ENCODE results near the gene NANOS2. TPM values are rescaled to one million over a fixed set of nuclear protein-coding genes. Genes with fewer than 3 reads are reported as not detected.

NANOS2 gene
- total and polyA plus RNA-seq, 2 of the 13 experiments (the other 11 are each of a cell fraction or from before 2014, with no cell fraction given) = not detected

DNA sequence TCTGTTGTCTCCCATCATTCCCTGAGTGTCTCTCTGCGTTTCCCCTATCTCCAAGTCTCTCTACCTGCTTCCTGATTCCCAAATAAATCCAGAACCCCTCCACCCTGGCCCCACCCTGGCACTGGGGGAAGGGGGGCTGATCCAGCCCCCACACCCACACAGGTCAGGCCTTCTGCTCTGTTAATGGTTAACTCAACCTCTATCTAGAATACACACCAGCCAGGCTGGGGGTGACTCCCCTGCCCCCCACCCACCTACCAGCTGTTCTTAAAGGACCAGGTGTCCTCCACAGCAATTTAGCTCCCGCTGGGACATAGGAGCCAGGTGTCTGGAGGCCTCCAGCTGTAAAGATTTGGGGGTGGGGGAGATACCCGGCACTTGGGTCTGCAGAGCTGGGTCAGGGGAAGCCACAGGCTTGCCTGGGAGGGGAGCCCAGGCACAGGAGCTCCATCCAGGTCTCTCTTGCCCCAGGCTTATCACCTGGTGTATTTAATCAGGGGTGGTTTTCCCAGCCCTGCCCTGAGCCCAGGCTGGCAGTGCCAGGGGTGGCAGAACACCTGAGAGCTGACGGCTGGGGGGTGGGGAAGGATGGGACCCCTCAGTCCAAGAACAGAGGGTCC lies 32.6 kb downstream of the NANOS2 start (continued):
- TF ChIP-seq, protein P1, sequence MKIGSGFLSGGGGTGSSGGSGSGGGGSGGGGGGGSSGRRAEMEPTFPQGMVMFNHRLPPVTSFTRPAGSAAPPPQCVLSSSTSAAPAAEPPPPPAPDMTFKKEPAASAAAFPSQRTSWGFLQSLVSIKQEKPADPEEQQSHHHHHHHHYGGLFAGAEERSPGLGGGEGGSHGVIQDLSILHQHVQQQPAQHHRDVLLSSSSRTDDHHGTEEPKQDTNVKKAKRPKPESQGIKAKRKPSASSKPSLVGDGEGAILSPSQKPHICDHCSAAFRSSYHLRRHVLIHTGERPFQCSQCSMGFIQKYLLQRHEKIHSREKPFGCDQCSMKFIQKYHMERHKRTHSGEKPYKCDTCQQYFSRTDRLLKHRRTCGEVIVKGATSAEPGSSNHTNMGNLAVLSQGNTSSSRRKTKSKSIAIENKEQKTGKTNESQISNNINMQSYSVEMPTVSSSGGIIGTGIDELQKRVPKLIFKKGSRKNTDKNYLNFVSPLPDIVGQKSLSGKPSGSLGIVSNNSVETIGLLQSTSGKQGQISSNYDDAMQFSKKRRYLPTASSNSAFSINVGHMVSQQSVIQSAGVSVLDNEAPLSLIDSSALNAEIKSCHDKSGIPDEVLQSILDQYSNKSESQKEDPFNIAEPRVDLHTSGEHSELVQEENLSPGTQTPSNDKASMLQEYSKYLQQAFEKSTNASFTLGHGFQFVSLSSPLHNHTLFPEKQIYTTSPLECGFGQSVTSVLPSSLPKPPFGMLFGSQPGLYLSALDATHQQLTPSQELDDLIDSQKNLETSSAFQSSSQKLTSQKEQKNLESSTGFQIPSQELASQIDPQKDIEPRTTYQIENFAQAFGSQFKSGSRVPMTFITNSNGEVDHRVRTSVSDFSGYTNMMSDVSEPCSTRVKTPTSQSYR (CRISPR knock-in tag; IDR thresholded peaks at IDR 0.05; ENCODE audit: borderline replicate concordance) = peak; percentile 93
- TF ChIP-seq ZNF800 (CRISPR knock-in tag; IDR thresholded peaks at IDR 0.05) (no peak; the same call in 1 of the 2 replicates), IRF2 (CRISPR knock-in tag; IDR thresholded peaks at IDR 0.05) (peak; percentile 52; the same call in 1 of the 2 replicates), THRA (CRISPR knock-in tag; IDR thresholded peaks at IDR 0.05; ENCODE audit: borderline replicate concordance) (peak; percentile 59; the same call in 1 of the 2 replicates), ZNF335 (CRISPR knock-in tag; IDR thresholded peaks at IDR 0.05) (no peak), RELA (CRISPR knock-in tag; IDR thresholded peaks at IDR 0.05) (no peak), ZNF260 (CRISPR knock-in tag; IDR thresholded peaks at IDR 0.05; ENCODE audit: borderline replicate concordance, low read depth) (no peak), ZNF563 (CRISPR knock-in tag; IDR thresholded peaks at IDR 0.05) (peak; percentile 23; the same call in 1 of the 2 replicates), SAP130 (CRISPR knock-in tag; IDR thresholded peaks at IDR 0.05; ENCODE audit: low read depth) (peak; percentile 91), HIVEP1 (CRISPR knock-in tag; IDR thresholded peaks at IDR 0.05) (peak; percentile 83), TFAP4 (IDR thresholded peaks at IDR 0.05; ENCODE audit: borderline replicate concordance, low read depth) (peak; percentile 100), ZNF740 (CRISPR knock-in tag; IDR thresholded peaks at IDR 0.05) (peak; percentile 79; the same call in 1 of the 2 replicates), TEAD2 (CRISPR knock-in tag; IDR thresholded peaks at IDR 0.05) (no peak), SNAPC5 (CRISPR knock-in tag; IDR thresholded peaks at IDR 0.05; ENCODE audit: borderline replicate concordance) (0 out of 2 replicates have a peak, but pooled peaks have one; percentile 65), IRX3 (CRISPR knock-in tag; IDR thresholded peaks at IDR 0.05; ENCODE audit: borderline replicate concordance, low read depth) (no peak)
- TF ChIP-seq, protein P2, sequence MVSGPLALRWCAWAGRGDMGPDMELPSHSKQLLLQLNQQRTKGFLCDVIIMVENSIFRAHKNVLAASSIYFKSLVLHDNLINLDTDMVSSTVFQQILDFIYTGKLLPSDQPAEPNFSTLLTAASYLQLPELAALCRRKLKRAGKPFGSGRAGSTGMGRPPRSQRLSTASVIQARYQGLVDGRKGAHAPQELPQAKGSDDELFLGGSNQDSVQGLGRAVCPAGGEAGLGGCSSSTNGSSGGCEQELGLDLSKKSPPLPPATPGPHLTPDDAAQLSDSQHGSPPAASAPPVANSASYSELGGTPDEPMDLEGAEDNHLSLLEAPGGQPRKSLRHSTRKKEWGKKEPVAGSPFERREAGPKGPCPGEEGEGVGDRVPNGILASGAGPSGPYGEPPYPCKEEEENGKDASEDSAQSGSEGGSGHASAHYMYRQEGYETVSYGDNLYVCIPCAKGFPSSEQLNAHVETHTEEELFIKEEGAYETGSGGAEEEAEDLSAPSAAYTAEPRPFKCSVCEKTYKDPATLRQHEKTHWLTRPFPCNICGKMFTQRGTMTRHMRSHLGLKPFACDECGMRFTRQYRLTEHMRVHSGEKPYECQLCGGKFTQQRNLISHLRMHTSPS (CRISPR knock-in tag; IDR thresholded peaks at IDR 0.05; ENCODE audit: low read depth) = peak; percentile 71
- TF ChIP-seq, protein P3, sequence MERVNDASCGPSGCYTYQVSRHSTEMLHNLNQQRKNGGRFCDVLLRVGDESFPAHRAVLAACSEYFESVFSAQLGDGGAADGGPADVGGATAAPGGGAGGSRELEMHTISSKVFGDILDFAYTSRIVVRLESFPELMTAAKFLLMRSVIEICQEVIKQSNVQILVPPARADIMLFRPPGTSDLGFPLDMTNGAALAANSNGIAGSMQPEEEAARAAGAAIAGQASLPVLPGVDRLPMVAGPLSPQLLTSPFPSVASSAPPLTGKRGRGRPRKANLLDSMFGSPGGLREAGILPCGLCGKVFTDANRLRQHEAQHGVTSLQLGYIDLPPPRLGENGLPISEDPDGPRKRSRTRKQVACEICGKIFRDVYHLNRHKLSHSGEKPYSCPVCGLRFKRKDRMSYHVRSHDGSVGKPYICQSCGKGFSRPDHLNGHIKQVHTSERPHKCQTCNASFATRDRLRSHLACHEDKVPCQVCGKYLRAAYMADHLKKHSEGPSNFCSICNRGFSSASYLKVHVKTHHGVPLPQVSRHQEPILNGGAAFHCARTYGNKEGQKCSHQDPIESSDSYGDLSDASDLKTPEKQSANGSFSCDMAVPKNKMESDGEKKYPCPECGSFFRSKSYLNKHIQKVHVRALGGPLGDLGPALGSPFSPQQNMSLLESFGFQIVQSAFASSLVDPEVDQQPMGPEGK (CRISPR knock-in tag; IDR thresholded peaks at IDR 0.05) = peak; percentile 100

Measured in HepG2 (cell line).